ENCODE data around the gene SECISBP2L. TPM values are rescaled to one million over a fixed set of nuclear protein-coding genes. Genes with fewer than 3 reads are reported as not detected.

Gene SECISBP2L
- total and polyA plus RNA-seq, 2 experiments from 2014 or later: 18.4 to 41.7 TPM

GRCh38 chr15:48976444-48977088 is 69.7 kb downstream of the SECISBP2L start:
- no peaks in the 10 kb centered on the region for H3K9me2 ChIP-seq (replicated peaks; ENCODE audit: insufficient read depth)
- WGBS (ENCODE audit: low lambda C conversion rate, missing lambda C conversion rate): 91% methylated on average over 17 of the region's 17 CpGs
- no peaks in the 10 kb centered on the region for H3K79me2 ChIP-seq
- H3K4me1 ChIP-seq (ENCODE audit: insufficient read depth): peaks cover 7% of the 10 kb centered on the region
- DNase-seq (ENCODE audit: low spot score): no peak
- TF ChIP-seq CTCF (IDR thresholded peaks at IDR 0.05; ENCODE audit: poor library complexity) (no peak), EZH2 (IDR thresholded peaks at IDR 0.05; ENCODE audit: borderline replicate concordance) (no peak), EZH2phosphoT487 (IDR thresholded peaks at IDR 0.05; ENCODE audit: low read depth, severe bottlenecking, unreplicated experiment) (no peak)
- H3K27ac ChIP-seq: peak overlapping the region; percentile 63
- H3K36me3 ChIP-seq (replicated peaks; ENCODE audit: insufficient read depth, low read depth): no peaks in the 10 kb centered on the region
- H3K4me3 ChIP-seq: no peak overlapping the region
- no peaks in the 10 kb centered on the region for H3K9me3 ChIP-seq (ENCODE audit: low read depth)
- H4K20me1 ChIP-seq (ENCODE audit: insufficient read depth, poor library complexity, severe bottlenecking): no peaks in the 10 kb centered on the region
- no peaks in the 10 kb centered on the region for H3K27me3 ChIP-seq
- H3K4me2 ChIP-seq: peak overlapping the region; percentile 94
- peak overlapping the region; percentile 96 for H2AFZ ChIP-seq

GRCh38 chr15:48975472-48976419 is 70.5 kb downstream of the SECISBP2L start:
- DNase-seq (ENCODE audit: low spot score): peak; percentile 92
- no peaks in the 10 kb centered on the region for H3K36me3 ChIP-seq (replicated peaks; ENCODE audit: insufficient read depth, low read depth)
- no peaks in the 10 kb centered on the region for H3K9me2 ChIP-seq (replicated peaks; ENCODE audit: insufficient read depth)
- H3K9me3 ChIP-seq (ENCODE audit: low read depth): no peaks in the 10 kb centered on the region
- H3K27me3 ChIP-seq: no peaks in the 10 kb centered on the region
- TF ChIP-seq EZH2 (IDR thresholded peaks at IDR 0.05; ENCODE audit: borderline replicate concordance): no peak
- TF ChIP-seq CTCF (IDR thresholded peaks at IDR 0.05; ENCODE audit: poor library complexity): peak; percentile 75
- TF ChIP-seq EZH2phosphoT487 (IDR thresholded peaks at IDR 0.05; ENCODE audit: low read depth, severe bottlenecking, unreplicated experiment): no peak
- peak overlapping the region; percentile 54 for H3K4me3 ChIP-seq
- no peaks in the 10 kb centered on the region for H3K79me2 ChIP-seq
- 8% methylated on average over 52 of the region's 53 CpGs for WGBS (ENCODE audit: low lambda C conversion rate, missing lambda C conversion rate)
- peak overlapping the region; percentile 94 for H3K4me2 ChIP-seq
- H4K20me1 ChIP-seq (ENCODE audit: insufficient read depth, poor library complexity, severe bottlenecking): no peaks in the 10 kb centered on the region
- H3K4me1 ChIP-seq (ENCODE audit: insufficient read depth): peaks cover 7% of the 10 kb centered on the region
- peak overlapping the region; percentile 63 for H3K27ac ChIP-seq
- H2AFZ ChIP-seq: peak overlapping the region; percentile 96

GRCh38 chr15:48974882-48975281 is 71.4 kb downstream of the SECISBP2L start:
- Histone ChIP-seq H3K9me2 (replicated peaks; ENCODE audit: insufficient read depth) (no peaks in the 10 kb centered on the region), H3K4me1 (ENCODE audit: insufficient read depth) (peaks cover 7% of the 10 kb centered on the region), H3K79me2 (no peaks in the 10 kb centered on the region), H3K27ac (no peak overlapping the region), H3K27me3 (no peaks in the 10 kb centered on the region), H4K20me1 (ENCODE audit: insufficient read depth, poor library complexity, severe bottlenecking) (no peaks in the 10 kb centered on the region), H3K4me2 (peak overlapping the region; percentile 94), H3K9me3 (ENCODE audit: low read depth) (no peaks in the 10 kb centered on the region), H2AFZ (peak overlapping the region; percentile 82), H3K36me3 (replicated peaks; ENCODE audit: insufficient read depth, low read depth) (no peaks in the 10 kb centered on the region), H3K4me3 (no peak overlapping the region)
- 43% methylated on average over 2 of the region's 2 CpGs for WGBS (ENCODE audit: low lambda C conversion rate, missing lambda C conversion rate)
- DNase-seq (ENCODE audit: low spot score): no peak
- TF ChIP-seq EZH2 (IDR thresholded peaks at IDR 0.05; ENCODE audit: borderline replicate concordance): peak; percentile 20
- no peak for TF ChIP-seq CTCF (IDR thresholded peaks at IDR 0.05; ENCODE audit: poor library complexity)
- TF ChIP-seq EZH2phosphoT487 (IDR thresholded peaks at IDR 0.05; ENCODE audit: low read depth, severe bottlenecking, unreplicated experiment): no peak

Measured in hepatocyte (in vitro differentiated cells).